Transverse colon (tissue), 4 donors: ENCODE data around the gene ATP8B4.

Experiments used
- POLR2A ChIP-seq: fragments of 450-650 bp; IDR thresholded peaks from one replicate; pipeline ENCODE4 v1.6.1; 2016; ENCODE audit warnings: antibody characterized with exemption, mild to moderate bottlenecking, moderate library complexity
- POLR2AphosphoS5 ChIP-seq, 3 donors: sonication (generic); formaldehyde crosslinking; IDR thresholded peaks; one replicate each; pipeline ENCODE4 v1.6.1; 2016; ENCODE audit warnings: antibody characterized with exemption in 3 of 3
- TF ChIP-seq, protein P1 (sequence below), 5 experiments: fragments of 200-600 bp in 3 of 5; fragments of 450-650 bp in 2 of 5; sonication (generic) in 3 of 5; IDR thresholded peaks; 1 replicate in 2 of 5; 2 replicates in 3 of 5; pipeline ENCODE4 v1.5.1; 2016 to 2017; ENCODE audit warnings: antibody characterized with exemption in 5 of 5, inconsistent platforms in 3 of 5, mild to moderate bottlenecking in 2 of 5, moderate library complexity in 1 of 5

DNA sequence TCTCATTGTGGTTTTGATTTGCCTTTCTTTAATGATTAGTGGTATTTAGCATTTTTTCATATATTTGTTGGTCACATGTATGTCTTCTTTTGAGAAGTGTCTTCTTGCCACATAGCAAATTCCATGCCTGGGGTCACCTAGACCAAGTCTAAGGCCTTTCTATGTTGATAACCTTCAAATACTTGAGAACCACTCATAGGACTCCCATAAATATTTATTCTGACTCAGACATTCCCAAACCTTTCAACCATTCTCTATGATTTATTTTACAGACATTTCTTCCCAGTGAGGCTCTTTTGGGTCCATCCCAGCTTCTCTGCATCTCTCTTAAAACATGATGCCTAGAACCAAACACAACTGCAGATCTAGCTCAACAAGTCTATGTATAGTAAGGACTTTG is 69.2 kb downstream of the ATP8B4 start:
- TF ChIP-seq POLR2AphosphoS5 (IDR thresholded peaks at IDR 0.05) (no peak), POLR2A (no peak)
- TF ChIP-seq, protein P1, sequence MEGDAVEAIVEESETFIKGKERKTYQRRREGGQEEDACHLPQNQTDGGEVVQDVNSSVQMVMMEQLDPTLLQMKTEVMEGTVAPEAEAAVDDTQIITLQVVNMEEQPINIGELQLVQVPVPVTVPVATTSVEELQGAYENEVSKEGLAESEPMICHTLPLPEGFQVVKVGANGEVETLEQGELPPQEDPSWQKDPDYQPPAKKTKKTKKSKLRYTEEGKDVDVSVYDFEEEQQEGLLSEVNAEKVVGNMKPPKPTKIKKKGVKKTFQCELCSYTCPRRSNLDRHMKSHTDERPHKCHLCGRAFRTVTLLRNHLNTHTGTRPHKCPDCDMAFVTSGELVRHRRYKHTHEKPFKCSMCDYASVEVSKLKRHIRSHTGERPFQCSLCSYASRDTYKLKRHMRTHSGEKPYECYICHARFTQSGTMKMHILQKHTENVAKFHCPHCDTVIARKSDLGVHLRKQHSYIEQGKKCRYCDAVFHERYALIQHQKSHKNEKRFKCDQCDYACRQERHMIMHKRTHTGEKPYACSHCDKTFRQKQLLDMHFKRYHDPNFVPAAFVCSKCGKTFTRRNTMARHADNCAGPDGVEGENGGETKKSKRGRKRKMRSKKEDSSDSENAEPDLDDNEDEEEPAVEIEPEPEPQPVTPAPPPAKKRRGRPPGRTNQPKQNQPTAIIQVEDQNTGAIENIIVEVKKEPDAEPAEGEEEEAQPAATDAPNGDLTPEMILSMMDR (IDR thresholded peaks at IDR 0.05): no peak
